ENCODE results near the gene ZDHHC14. TPM values are rescaled to one million over a fixed set of nuclear protein-coding genes. Genes with fewer than 3 reads are reported as not detected.
"Not testable (repeated sequence)": the region's sequence is repeated elsewhere in the genome, so short reads cannot be mapped to it uniquely, and the experiment has no call there.

ZDHHC14 gene
- total and polyA plus RNA-seq, 7 donors, result 2.5 to 14.6 (median 4.3) TPM

DNA sequence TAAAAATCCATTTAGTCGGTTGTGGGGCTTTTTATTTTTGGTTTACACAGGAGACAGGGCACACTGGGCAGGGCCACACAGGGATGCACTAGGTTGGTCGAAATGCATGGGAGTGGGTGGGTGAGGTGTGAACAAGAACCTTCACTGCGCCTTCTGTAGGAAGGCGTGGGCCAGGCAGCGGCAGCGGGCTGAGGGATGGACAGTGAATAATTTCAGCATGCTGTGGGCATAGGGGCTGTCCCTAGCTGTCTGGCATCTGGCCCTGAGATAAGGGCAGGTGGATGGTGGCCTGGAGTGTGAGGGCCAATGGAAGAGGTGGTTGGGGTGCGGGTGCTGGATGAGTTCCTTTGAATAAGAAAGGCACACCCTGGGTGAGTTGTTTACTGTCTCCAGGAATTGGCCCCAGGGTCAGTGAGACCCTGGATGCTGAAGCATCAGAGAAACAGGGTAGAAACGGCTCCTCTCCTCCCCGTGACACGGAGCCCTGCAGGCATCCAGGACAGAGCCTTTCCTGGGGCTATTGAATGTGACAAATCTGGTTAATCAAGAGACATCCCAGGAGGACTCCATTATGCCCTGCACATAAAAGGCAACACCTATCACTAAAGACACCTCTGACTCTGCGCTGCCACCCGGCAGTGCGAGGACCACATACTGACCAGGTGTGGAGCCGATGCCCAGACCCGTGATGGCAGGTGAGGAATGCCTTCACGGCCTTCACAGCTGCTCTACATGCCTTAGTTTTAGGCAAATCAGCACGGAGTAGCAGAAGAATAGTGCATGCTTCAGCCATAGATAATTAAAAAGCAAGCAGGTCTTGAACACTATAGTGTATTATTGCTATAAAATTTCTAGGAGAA lies 319.0 kb downstream of the ZDHHC14 start:
- Histone ChIP-seq H3K4me3 (no peak overlapping the region), H3K4me1 (no peaks in the 10 kb centered on the region), H3K27me3 (ENCODE audit: insufficient read depth in 3 of 3, low read length in 2 of 3) (no peaks in the 10 kb centered on the region), H3K36me3 (ENCODE audit: insufficient read depth in 1 of 2, low read depth in 1 of 2) (no peaks in the 10 kb centered on the region), H3K27ac (no peak overlapping the region), H3K9me3 (no peaks in the 10 kb centered on the region)
- DNase-seq, result no peak
- TF ChIP-seq, protein P1, sequence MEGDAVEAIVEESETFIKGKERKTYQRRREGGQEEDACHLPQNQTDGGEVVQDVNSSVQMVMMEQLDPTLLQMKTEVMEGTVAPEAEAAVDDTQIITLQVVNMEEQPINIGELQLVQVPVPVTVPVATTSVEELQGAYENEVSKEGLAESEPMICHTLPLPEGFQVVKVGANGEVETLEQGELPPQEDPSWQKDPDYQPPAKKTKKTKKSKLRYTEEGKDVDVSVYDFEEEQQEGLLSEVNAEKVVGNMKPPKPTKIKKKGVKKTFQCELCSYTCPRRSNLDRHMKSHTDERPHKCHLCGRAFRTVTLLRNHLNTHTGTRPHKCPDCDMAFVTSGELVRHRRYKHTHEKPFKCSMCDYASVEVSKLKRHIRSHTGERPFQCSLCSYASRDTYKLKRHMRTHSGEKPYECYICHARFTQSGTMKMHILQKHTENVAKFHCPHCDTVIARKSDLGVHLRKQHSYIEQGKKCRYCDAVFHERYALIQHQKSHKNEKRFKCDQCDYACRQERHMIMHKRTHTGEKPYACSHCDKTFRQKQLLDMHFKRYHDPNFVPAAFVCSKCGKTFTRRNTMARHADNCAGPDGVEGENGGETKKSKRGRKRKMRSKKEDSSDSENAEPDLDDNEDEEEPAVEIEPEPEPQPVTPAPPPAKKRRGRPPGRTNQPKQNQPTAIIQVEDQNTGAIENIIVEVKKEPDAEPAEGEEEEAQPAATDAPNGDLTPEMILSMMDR (IDR thresholded peaks at IDR 0.05), result no peak
- intact Hi-C loops (cut with DNase I), result no loop called here
- no peak for ATAC-seq
- WGBS, 3 donors, result 79 to 80% (median 79%) methylated on average over 17 of the region's 17 CpGs

DNA sequence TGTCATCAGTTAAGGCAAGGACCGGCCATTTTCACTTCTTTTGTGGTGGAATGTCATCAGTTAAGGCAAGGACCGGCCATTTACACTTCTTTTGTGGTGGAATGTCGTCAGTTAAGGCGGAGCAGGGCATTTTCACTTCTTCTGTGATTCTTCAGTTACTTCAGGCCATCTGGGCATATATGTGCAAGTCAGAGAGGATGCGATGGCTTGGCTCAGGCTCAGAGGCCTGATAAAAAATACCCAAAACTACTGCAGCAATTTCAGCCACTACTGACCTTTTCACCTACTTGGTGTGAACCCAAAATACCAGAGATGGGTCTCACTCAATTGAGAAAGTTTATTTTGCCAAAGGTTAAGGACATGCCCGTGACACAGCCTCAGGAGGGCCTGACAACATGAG lies 325.4 kb downstream of the ZDHHC14 start:
- 84 to 86% (median 85%) methylated on average over 6 of the region's 6 CpGs for WGBS, 3 donors
- H3K27ac ChIP-seq; ATAC-seq; DNase-seq; H3K36me3 ChIP-seq (ENCODE audit: insufficient read depth in 1 of 2, low read depth in 1 of 2); H3K27me3 ChIP-seq (ENCODE audit: insufficient read depth in 3 of 3, low read length in 2 of 3); intact Hi-C loops (cut with DNase I); H3K4me3 ChIP-seq; H3K4me1 ChIP-seq; H3K9me3 ChIP-seq: not testable (repeated sequence)

DNA sequence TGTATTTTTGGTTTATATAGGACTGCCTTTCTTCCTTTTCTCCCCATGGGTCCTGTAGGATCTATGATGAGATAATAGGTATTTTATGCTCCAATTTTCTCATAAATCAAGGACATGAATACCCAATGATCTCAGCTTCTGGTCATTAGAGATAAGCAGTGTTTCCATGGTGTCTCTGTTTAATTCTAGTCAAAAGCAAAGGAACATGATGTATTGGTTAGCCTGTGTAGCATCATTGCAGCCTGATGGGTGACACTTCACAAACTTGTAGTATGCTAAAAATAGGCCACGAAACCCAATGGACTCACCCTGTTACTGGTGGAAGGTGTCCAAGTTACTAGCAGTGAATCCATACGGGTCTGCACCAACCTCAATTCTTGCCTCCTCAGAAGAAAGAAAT lies 325.9 kb downstream of the ZDHHC14 start:
- Histone ChIP-seq H3K27me3 (ENCODE audit: insufficient read depth in 3 of 3, low read length in 2 of 3) (no peaks in the 10 kb centered on the region), H3K36me3 (ENCODE audit: insufficient read depth in 1 of 2, low read depth in 1 of 2) (no peaks in the 10 kb centered on the region), H3K27ac (no peak overlapping the region), H3K4me1 (no peaks in the 10 kb centered on the region), H3K9me3 (no peaks in the 10 kb centered on the region), H3K4me3 (no peak overlapping the region)
- intact Hi-C loops (cut with DNase I), result no loop called here
- no peak for DNase-seq
- no peak for ATAC-seq
- TF ChIP-seq, protein P1 (IDR thresholded peaks at IDR 0.05), result no peak
- WGBS, 3 donors, result 63 to 74% (median 65%) methylated on average over 2 of the region's 2 CpGs

DNA sequence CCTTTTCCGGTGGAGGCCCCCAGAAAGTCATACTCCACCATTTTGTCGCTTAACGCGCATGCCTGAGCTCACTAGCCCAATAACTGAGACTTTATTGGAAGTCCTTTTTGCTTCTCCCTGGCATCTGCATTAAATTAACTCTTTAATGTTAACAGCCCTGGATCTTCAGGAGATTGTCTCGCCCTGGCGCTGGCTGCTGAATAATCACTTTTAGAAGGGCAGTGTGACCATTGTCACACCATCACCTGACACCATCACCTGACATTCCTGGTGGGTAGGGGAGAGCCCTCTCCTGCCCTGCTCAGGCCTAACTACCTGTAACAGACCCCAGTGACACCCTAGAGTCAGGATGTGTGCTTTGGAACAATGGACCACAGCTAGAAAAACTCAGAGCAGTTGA lies 326.6 kb downstream of the ZDHHC14 start:
- Histone ChIP-seq H3K27me3 (ENCODE audit: insufficient read depth in 3 of 3, low read length in 2 of 3) (no peaks in the 10 kb centered on the region), H3K27ac (no peak overlapping the region), H3K4me1 (no peaks in the 10 kb centered on the region), H3K4me3 (no peak overlapping the region), H3K36me3 (ENCODE audit: insufficient read depth in 1 of 2, low read depth in 1 of 2) (no peaks in the 10 kb centered on the region), H3K9me3 (no peaks in the 10 kb centered on the region)
- no peak for ATAC-seq
- TF ChIP-seq, protein P1 (IDR thresholded peaks at IDR 0.05), result no peak
- intact Hi-C loops (cut with DNase I), result no loop called here
- DNase-seq, result no peak
- WGBS, 3 donors, result 75 to 78% (median 76%) methylated on average over 6 of the region's 6 CpGs

DNA sequence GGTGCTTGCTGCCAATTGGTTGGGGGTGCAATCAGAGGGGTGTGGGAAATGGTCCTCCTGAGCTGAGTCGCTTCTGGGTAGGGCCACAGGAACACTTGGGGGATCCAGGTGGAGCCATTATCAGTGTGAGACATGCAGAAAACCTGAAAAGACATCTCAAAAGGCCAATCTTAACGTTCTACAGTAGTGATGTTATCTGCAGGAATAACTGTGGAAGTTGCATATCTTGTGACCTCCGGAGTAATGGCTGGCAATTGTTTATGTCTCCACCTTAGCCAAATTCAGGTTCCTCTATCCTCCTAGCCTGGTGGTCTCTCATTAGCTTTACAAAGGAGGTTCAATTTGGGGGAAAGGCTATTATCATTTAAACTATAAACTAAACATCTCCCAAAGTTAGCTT lies 327.2 kb downstream of the ZDHHC14 start:
- intact Hi-C loops (cut with DNase I), result no loop called here
- no peaks in the 10 kb centered on the region for H3K9me3 ChIP-seq
- no peaks in the 10 kb centered on the region for H3K4me1 ChIP-seq
- no peak overlapping the region for H3K4me3 ChIP-seq
- H3K27me3 ChIP-seq (ENCODE audit: insufficient read depth in 3 of 3, low read length in 2 of 3), result peaks cover 0 to 1% (median 0%) of the 10 kb centered on the region in 3 donors
- H3K27ac ChIP-seq, result no peak overlapping the region
- 64 to 83% (median 74%) methylated on average over 3 of the region's 3 CpGs for WGBS, 3 donors
- TF ChIP-seq, protein P1 (IDR thresholded peaks at IDR 0.05), result no peak
- DNase-seq (no peak), ATAC-seq (no peak)
- H3K36me3 ChIP-seq (ENCODE audit: insufficient read depth in 1 of 2, low read depth in 1 of 2), result no peaks in the 10 kb centered on the region
